Caki2 (cell line): Measurements from ENCODE around the gene FBP2. TPM values are rescaled to one million over a fixed set of nuclear protein-coding genes. Genes with fewer than 3 reads are reported as not detected.
"Not testable (repeated sequence)": the region's sequence is repeated elsewhere in the genome, so short reads cannot be mapped to it uniquely, and the experiment has no call there.

Experiments
- DNase-seq: peaks from one replicate; pipeline ENCODE4 v3.0.0-alpha.2; 2015; ENCODE audit warnings: low read depth
- in situ Hi-C: cut with HindIII; loops from 2 replicates; pipeline ENCODE4 v1.10.0; 2016; ENCODE audit warnings: low sequenced_read_pairs, low pct_unique_long_range_greater_than_20kb, mixed read lengths
- total RNA-seq: library from RNA; depleted of rRNA; stranded (reverse); fragments of >200 nt; shearing (Covaris generic); gene quantifications from 2 replicates; pipeline ENCODE4 v1.2.3, GENCODE V29; 2014; ENCODE audit warnings: low replicate concordance

The FBP2 gene
- total RNA-seq, 1 experiment from 2014 or later = not detected

GRCh38 chr9:94611638-94612068, 18.0 kb upstream of the FBP2 start:
- no peak for DNase-seq

GRCh38 chr9:94610181-94610606, 16.6 kb upstream of the FBP2 start:
- in situ Hi-C loops = no loop called here
- no peak for DNase-seq

More at GRCh38 chr9:94611638-94612068, 18.0 kb upstream of the FBP2 start:
- in situ Hi-C loops = no loop called here

- no peak for DNase-seq
- in situ Hi-C loops = no loop called here
Observed at GRCh38 chr9:94607423-94607691, 13.7 kb upstream of the FBP2 start.

GRCh38 chr9:94606646-94607422, 13.2 kb upstream of the FBP2 start:
- DNase-seq = no peak
- in situ Hi-C loops = no loop called here

GRCh38 chr9:94603259-94604160, 9.9 kb upstream of the FBP2 start:
- in situ Hi-C loops = no loop called here
- peak; percentile 8 for DNase-seq

GRCh38 chr9:94602666-94603065, 9.0 kb upstream of the FBP2 start:
- in situ Hi-C loops = no loop called here
- no peak for DNase-seq

GRCh38 chr9:94600715-94601114, 7.1 kb upstream of the FBP2 start:
- in situ Hi-C loops = no loop called here
- DNase-seq = no peak

GRCh38 chr9:94600258-94600657, 6.6 kb upstream of the FBP2 start:
- in situ Hi-C loops = no loop called here

GRCh38 chr9:94599102-94599501, 5.5 kb upstream of the FBP2 start:
- in situ Hi-C loops = no loop called here
- DNase-seq = no peak

More at GRCh38 chr9:94600258-94600657, 6.6 kb upstream of the FBP2 start:
- DNase-seq = no peak

- DNase-seq, in situ Hi-C loops: not testable (repeated sequence)
Observed at GRCh38 chr9:94592683-94593082, 941 bp downstream of the FBP2 start.

GRCh38 chr9:94591876-94592275, 1.7 kb downstream of the FBP2 start:
- no peak for DNase-seq
- in situ Hi-C loops = no loop called here

GRCh38 chr9:94591046-94591545, 2.5 kb downstream of the FBP2 start:
- DNase-seq, in situ Hi-C loops: not testable (repeated sequence)

GRCh38 chr9:94588681-94589080, 4.9 kb downstream of the FBP2 start:
- DNase-seq = no peak
- in situ Hi-C loops = no loop called here

GRCh38 chr9:94586814-94587213, 6.8 kb downstream of the FBP2 start:
- in situ Hi-C loops = no loop called here
- no peak for DNase-seq

GRCh38 chr9:94586316-94586715, 7.3 kb downstream of the FBP2 start:
- DNase-seq = no peak
- in situ Hi-C loops = no loop called here

GRCh38 chr9:94584555-94584954, 9.1 kb downstream of the FBP2 start:
- in situ Hi-C loops = no loop called here

GRCh38 chr9:94581728-94582127, 11.9 kb downstream of the FBP2 start:
- in situ Hi-C loops = no loop called here
- no peak for DNase-seq

More at GRCh38 chr9:94584555-94584954, 9.1 kb downstream of the FBP2 start:
- no peak for DNase-seq

GRCh38 chr9:94577571-94577970, 16.1 kb downstream of the FBP2 start:
- no peak for DNase-seq
- in situ Hi-C loops = no loop called here

GRCh38 chr9:94577036-94577435, 16.6 kb downstream of the FBP2 start:
- no peak for DNase-seq
- in situ Hi-C loops = no loop called here
